HS-5 (cell line): Measurements from ENCODE around the gene CDK7.
A peak's percentile ranks its signal among the peaks of the same experiment; 100 is the strongest.

ENCODE experiments used
- DNase-seq: peaks from one replicate; pipeline ENCODE4 v3.0.0-alpha.2; 2012; ENCODE audit warnings: low read depth

The CDK7 gene

DNA sequence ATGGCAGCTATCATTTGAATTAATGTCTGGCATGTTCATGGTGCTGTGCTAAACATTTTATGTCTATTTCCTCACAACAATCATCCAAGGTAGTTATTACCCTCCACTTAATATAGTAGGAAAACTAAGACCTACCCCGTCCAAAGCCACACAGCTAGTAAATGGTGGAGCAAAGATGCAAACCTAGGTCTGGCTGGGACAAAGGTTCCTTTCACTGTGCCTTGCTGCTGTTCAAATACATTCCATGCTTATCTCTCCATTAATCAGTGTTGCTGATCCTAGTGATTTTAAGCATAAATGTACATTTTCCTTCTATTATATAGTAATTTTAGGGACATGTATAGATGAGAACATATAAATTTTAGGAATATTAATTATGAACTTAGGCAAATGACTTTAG is 59.2 kb downstream of the CDK7 start:
- no peak for DNase-seq

DNA sequence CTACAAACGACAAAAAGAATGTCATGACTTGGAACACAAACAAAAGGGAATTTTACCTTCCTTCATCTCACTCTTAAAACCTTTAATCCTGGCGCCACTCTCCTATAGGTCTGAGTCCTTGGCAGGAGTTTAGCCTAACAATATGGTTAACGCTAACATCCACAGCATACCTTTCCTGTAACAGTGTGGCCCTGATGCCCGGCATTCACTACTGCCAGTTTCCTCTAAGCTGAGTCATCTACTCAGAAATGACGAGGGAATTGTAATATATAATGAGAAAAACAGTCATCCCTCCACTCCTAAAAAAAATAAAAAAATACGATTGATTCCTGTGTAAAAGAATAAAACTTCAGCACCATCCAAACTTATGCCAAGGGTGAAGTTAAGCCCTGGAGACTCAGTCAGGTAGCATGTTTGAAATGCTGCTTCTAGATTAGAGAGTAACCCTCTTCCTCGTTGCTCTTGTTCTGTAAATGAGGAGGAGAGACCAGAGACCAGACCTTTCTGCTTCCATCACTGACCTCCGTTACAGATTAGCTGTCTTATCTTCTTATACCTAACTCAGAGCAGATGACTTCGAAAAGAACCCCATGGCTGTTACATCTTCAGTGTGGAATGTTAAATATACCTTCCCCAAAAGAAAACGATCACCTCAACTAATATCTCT is 60.5 kb downstream of the CDK7 start:
- DNase-seq = peak; percentile 43

DNA sequence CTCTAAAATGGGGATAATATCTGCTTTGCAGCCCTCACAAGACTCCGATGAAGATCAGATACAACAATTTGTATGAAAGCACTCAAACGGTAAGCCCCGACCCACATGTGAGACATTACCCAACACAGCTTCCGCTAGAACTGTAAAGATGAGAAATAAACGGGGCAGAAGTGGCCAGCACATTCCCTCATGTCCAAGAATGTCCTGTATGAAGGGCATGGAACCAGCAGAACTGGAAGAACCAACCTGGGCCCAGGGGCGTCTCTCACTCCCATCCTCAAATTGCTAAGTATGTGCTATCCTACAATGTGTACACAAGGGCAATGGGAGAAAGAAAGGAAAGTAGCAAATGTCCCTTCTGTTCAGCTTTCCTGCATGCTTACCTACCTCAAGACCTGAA is 64.9 kb downstream of the CDK7 start:
- no peak for DNase-seq

DNA sequence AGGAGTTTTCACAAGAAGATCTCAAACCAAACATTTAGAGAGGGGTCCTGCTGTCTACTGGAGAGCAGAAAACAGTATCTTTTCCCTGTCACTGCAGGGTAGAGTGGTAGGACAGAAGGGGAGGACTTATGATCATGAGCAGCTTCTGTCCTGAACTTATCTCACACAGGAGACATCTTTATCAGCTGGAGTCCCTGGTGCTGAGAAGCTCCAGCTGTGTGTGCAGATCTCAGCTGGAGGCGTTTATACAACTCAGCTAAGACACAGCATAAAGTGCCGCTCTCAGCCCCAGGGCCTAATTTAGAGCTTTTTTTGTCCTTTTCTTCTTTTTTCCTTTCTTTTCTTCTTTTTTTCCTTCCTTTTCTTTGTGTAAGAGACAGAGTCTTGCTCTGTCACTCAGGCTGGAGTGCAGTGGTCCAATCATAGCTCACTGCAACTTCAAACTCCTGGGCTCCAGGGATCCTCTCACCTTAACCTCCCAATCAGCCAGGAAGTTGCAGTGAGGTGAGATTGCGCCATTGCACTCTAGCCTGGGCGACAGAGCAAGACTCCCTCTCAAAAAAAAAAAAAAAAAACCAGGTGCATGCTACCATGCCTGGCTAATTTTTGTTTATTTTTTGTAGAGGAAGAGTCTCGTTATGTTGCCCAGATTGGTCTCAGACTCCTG is 66.0 kb downstream of the CDK7 start:
- no peak for DNase-seq

DNA sequence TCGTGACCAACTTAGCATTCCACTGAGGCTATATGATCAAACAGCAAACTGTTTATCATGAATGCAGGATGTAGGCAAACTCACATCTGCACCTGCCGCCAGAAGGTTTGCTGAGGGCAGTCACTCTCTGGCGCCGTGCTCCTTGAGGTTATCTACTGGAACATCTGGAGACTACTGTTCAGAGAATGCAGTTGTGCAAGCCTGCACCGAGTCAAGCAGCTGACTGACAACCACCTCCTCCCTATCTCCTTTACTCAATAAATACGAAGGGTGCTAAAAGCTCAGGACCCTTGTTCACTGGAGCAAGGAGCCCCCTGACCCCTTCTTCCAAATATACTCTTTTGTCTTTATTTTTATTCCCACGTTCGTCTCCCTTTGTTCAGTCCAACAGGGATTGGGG is 70.8 kb downstream of the CDK7 start:
- no peak for DNase-seq

DNA sequence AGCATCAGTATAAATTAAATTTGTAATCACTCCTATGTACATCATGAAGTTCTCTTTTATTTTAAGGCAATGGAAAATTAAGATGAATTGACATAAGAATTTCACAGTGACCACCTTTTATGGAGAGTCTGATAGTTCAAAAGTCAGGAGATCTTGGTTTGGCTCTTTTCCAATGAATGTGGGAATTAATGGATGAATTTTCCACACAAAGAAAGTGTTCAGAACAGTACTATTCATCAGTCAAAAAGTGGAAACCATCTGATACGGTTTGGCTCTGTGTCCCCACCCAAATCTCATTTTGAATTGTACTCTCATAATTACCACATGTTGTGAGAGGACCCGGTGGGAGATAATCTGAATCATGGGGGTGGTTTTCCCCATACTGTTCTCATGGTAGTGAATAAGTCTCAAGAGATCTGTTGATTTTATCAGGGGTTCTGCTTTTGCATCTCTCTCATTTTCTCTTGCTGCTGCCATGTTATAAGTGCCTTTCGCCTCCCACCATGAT is 73.4 kb downstream of the CDK7 start:
- DNase-seq = no peak

DNA sequence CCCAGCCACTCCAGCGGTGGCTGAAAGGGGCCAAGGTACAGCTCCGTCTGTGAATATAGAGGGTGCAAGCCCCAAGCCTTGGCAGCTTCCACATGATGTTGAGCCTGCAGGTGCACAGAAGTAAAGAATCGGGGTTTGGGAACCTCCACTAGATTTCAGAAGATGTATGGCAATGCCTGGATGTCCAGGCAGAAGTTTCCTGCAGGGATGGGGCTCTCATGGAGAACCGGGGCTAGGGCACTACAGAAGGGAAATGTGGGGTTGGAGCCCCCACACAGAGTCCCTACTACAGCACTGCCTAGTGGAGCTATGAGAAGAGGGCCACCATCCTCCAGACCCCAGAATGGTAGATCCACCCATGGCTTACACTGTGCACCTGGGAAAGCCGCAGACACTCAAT is 74.7 kb downstream of the CDK7 start:
- DNase-seq = no peak

DNA sequence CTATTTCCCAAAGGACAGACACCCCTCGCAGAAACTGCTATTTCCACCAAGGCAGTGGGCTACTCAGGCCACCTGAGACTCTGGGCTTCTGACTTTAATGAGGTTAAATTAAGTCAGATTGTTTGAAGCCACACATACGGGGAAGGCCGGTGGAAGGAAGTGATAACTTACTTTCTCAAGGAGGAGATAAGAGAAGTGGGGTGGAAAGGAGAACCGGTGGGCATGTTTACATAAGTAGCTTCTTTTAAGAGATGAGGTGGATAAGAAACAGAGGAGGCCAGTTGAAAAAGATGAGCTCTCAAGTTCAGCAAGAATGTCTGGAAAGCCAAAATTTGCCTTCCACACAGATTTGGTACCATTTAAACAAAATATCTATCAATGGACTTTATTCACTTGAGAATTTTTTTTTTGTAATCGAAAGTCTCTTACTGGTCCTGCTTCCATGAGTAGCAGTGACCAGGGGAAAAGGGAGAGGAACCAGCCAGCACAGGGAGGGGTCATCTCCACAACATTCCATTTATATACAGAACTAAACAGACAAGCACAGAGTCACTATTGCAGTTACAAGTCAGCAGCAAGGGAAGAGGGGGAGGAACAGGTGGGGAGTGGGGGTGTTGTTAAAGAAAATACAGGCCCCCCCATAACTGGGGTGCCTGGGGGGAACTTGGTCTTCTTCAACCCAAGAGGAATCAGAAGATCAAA is 77.9 kb downstream of the CDK7 start:
- no peak for DNase-seq

DNA sequence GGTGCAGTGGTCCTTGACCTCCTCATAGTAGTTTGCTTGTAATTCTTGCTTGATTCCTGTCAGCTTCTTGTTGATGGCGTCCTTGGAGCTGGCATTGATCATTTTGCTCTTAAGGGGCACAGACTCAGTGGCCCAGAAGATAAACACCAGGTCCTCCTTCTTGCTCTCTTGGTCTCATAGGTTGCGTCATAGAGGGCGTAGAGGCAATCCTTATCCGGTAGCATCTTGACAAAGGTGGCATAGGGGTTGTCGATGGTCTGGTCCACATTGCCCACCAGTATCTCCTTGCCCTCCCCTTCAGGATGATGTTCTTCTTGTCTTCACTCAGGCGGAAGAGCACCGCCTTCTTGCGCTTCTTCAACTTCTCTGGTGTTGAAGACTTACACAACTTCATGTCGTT is 78.7 kb downstream of the CDK7 start:
- no peak for DNase-seq

DNA sequence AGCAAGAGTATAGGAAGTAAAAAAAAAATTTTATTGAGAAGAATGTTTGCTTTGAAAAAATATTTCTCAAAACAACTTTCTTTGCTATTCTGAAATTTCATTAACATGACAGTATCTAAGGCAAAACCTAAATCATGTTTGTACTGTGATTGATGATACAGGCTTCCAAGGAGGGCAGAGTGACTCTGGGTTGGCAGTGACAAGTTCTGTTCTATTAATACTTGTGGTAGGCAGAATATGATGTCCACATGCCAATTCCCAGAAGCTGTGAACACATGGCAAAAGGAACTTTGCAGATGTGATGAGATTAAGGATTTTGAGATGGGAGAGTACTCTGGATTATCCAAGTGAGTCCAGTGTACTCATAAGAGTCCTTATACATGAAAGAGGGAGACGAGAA is 81.3 kb downstream of the CDK7 start:
- DNase-seq = no peak

DNA sequence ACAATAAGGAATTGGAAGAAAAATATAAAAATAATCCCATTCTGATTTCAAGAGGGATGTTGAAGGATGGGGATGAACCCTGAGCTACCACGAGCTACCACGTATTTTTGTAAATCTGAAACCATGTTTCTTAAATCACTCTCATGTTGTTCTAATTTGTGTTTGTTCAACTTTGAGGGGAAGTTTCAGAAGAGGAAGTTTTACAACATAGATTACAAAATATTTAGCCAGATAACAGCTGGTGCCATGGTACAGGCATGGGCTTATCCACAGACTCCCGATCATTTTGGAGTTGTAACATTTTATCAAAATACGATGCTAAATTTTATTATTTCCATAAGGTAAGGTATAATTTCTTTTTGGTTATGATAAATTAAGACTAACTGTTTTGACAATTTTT is 82.7 kb downstream of the CDK7 start:
- no peak for DNase-seq

DNA sequence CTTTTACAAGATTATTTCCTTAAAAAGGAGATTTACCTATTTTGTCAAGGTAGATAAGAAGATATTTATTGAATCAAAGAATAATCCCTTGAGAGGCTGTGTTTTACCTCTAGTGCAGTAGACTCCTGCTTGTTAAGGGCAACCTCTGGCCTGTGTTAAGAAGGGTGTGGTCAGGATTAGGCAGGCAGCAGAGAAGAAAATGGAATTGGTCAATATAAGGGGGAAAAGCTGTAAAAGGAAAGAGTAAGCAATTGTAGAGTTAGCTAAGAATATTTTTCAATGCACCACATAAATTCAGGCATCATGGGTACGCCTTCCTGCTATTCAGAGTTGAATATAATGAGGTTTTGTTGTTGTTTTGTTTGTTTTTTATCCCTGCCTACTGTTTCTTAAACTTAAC is 91.7 kb downstream of the CDK7 start:
- DNase-seq = no peak
